GM12864 (cell line): ENCODE results near the gene RRP9.

Experiments
- DNase-seq: peaks from one replicate; pipeline ENCODE4 v3.0.0-alpha.2; 2011; ENCODE audit warnings: low read depth
- H3K4me3 ChIP-seq: 2 replicates; pipeline ENCODE4 v1.5.1; 2011; ENCODE audit warnings: mild to moderate bottlenecking, low read depth, low read length, control low read depth
- CTCF ChIP-seq: IDR thresholded peaks from 2 replicates; pipeline ENCODE4 v1.5.1; 2011; ENCODE audit warnings: low read depth, mild to moderate bottlenecking, moderate library complexity, low read length, control low read depth, inconsistent platforms; ENCODE audit errors: missing control alignments

The RRP9 gene

DNA sequence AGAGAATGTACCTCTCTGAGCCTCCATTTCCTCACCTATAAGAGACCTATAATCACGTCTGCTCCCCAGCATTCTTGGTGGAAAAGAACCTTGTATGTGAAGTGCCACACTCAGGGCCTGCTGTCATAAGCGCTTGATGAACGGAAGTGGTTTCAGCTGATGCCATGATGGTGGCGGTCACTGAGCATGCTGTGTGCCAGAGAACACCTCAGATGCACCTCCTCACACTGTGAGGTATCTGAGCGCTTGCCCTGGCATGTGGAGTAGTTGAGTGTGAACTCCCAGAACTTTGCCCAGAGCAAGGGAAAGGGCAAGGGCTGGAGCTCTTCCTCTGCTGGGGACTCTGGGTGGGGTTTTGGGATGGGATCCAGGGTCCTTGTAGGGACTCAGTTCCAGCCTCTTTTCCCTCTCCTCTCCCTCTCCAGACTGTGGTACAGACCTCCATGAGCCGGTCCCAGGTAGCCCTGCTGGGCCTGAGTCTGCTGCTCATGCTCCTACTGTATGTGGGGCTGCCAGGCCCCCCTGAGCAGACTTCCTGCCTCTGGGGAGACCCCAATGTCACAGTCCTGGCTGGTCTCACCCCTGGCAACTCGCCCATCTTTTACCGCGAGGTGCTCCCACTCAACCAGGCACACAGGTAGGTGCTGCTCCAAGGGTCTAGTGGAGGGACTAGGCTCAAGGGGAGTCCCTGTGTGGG is 35.9 kb upstream of the RRP9 start:
- DNase-seq, result no peak
- no peak overlapping the region for H3K4me3 ChIP-seq
- no peak for TF ChIP-seq CTCF

DNA sequence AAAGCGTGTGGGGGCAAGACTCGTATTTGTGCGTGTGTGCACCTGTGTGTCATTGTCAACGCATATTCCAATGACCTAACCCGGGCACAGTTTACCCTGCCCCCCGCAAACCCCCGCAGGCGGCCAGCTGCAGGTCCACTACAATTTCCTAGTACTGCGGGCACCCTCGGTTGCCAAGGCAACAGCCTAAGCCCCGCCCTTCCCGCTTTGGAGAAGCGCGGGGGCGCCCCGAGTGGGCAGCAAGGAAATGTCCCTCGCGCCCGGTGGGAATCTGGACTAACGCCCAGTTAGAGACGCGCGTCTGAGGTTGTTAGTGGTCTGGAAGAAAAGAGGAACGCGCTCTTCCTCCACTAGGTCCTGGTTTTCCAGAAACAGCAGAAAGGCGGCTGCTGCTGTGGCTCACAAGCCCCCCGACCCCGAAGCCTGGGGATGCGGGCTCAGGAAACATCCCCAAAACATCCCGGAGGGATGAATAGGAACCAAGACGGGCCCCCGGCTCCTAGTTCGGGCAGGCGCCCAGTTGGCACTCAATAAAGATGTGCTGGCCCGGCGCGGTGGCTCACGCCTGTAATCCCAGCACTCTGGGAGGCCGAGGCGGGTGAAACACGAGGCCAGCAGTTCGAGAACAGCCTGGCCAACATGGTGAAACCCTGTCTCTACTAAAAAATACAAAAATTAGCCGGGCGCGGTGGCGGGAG is 34.3 kb upstream of the RRP9 start:
- H3K4me3 ChIP-seq, result peak overlapping the region; percentile 72; the same call in 1 of the 2 replicates
- no peak for DNase-seq
- TF ChIP-seq CTCF, result peak; percentile 20

DNA sequence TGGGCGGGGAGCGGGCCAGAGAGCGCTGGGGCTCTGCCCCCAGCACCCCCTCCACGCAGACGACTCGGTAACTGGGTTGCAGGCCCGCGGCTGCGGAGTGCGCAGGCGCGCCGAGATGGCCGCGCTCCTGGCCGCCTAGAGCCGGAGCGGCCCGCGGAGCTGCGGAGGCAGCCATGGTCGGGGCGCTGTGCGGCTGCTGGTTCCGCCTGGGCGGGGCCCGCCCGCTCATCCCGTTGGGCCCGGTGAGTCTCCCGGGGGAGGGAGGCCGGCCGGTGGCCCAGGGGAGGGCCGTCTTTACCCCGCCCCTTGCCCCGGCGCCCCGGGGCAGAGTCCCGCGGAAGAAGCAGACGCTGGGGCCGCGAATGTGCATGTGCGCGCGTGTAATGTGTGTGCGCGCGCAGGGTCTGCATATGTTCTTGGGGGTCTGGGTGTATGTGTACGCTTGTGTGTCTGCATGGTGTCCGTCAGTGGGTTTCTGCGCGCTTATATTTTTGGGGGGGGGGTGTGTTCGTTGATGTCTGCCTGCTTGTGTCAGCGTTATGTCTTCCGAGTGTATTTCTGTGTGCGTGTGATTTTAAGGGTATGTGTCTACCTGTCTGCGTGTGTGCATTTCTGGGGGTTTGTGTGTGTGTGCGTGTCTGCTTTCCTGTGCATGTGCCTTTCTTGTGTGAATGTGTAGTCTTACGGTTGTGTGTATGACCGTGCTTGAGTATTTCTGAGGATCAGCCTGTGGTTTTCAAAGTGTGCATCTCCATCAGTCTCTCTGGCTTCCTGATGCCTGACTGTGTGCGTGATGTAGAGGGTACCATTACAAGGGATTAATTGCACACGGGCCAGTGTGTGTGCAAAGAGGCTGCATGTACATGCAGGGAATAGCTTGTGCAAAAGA is 33.5 kb upstream of the RRP9 start, which contains the start of gene ABHD14A:
TSS of gene ABHD14A (plus strand) at position 102 of the 889 bp plus-strand sequence. CDS start at position 174, 72 bp downstream.
- DNase-seq, result no peak
- H3K4me3 ChIP-seq, result peak within 1 kb of the TSS; percentile 72
- no peak for TF ChIP-seq CTCF

GRCh38 chr3:51974277-51974962 is 32.7 kb upstream of the RRP9 start:
- H3K4me3 ChIP-seq, result peak overlapping the region; percentile 72
- DNase-seq, result no peak
- TF ChIP-seq CTCF, result no peak

DNA sequence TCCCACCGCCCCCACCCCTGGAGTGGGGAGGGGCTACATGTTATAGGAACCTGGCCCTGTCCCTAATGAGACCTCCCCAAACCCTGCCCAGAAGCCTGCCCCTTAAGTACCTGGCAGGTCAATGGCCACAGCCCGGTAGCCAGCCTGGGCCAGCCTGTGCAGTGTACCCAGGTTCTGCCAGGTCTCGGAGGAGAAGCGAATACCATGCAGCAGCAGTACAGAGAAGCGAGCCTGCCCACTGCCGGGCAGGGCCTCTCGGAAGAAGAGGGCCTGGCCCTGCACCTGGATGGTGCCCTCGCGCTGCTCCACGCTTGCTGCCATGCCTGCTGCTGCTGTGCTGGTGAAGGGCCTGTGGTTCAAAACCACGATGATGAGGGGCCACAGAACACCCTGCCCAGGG is 29.6 kb upstream of the RRP9 start:
- DNase-seq, result no peak
- H3K4me3 ChIP-seq, result no peak overlapping the region
- TF ChIP-seq CTCF, result no peak

DNA sequence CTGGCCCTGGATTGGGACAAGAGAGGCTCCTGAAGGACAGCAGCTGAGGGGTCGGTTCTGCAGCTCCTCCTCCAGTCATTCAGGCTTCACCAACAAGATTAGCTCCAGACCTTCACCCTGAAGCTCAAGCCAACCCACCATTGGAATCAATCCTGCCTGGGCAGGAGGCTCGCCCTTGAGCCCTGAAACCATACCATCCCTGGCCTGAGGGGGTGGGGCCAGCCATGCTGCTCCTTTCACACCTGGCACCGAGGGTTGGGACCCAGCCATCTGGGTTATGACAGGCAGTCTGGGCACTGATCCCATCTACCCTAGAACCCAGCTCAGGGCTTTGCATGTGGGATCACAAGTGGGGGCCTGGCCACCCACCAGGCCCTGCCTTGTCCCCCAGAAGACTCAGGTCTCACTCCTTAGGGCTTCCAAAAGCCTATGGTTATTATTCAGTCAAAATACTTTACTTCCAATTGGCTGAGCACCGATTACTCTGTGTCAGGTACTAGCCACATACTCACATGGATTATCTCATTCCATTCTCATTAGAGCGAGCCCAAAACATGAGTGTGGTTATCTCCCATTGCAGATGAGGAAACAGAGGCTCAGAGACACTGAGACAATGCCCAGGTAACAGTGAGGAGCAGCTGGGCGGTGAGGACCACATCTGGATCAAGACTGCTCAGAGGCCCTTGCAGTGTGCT is 29.0 kb upstream of the RRP9 start:
- DNase-seq, result no peak
- H3K4me3 ChIP-seq, result no peak overlapping the region
- no peak for TF ChIP-seq CTCF
